HG03064 (cell line): ENCODE data around the gene RASGRF1.
"Not testable (repeated sequence)": the region's sequence is repeated elsewhere in the genome, so short reads cannot be mapped to it uniquely, and the experiment has no call there.

ENCODE experiments used
- ATAC-seq: cut with Tn5 transposase; IDR thresholded peaks from one replicate; pipeline ENCODE4 v1.9.1; 2021; ENCODE audit warnings: low read depth; ENCODE audit not compliant: unreplicated experiment

Gene RASGRF1

GRCh38 chr15:79017953-79018352 lies 72.6 kb downstream of the RASGRF1 start:
- ATAC-seq, result no peak

- no peak for ATAC-seq
Measured at GRCh38 chr15:79016527-79017170, 73.9 kb downstream of the RASGRF1 start.

GRCh38 chr15:79015416-79015815 lies 75.2 kb downstream of the RASGRF1 start:
- no peak for ATAC-seq

GRCh38 chr15:79010278-79010677 lies 80.3 kb downstream of the RASGRF1 start:
- ATAC-seq, result no peak

- ATAC-seq, result no peak
Measured at GRCh38 chr15:79009379-79009778, 81.2 kb downstream of the RASGRF1 start.

- ATAC-seq, result no peak
Measured at GRCh38 chr15:79008659-79009058, 81.9 kb downstream of the RASGRF1 start.

- ATAC-seq, result no peak
Measured at GRCh38 chr15:79007066-79007465, 83.5 kb downstream of the RASGRF1 start.

GRCh38 chr15:79006071-79006470 lies 84.5 kb downstream of the RASGRF1 start:
- ATAC-seq, result no peak

- ATAC-seq, result peak; percentile 81
Measured at GRCh38 chr15:79004336-79004735, 86.2 kb downstream of the RASGRF1 start.

GRCh38 chr15:79003896-79004295 lies 86.7 kb downstream of the RASGRF1 start:
- no peak for ATAC-seq

- ATAC-seq, result no peak
Measured at GRCh38 chr15:79003301-79003700, 87.3 kb downstream of the RASGRF1 start.

- no peak for ATAC-seq
Measured at GRCh38 chr15:79002581-79002980, 88.0 kb downstream of the RASGRF1 start.

- no peak for ATAC-seq
Measured at GRCh38 chr15:78999636-79000035, 90.9 kb downstream of the RASGRF1 start.

- no peak for ATAC-seq
Measured at GRCh38 chr15:78998526-78998925, 92.1 kb downstream of the RASGRF1 start.

- no peak for ATAC-seq
Measured at GRCh38 chr15:78997981-78998499, 92.5 kb downstream of the RASGRF1 start.

- ATAC-seq, result no peak
Measured at GRCh38 chr15:78996894-78997275, 93.7 kb downstream of the RASGRF1 start.

GRCh38 chr15:78995921-78996893 lies 94.4 kb downstream of the RASGRF1 start:
- no peak for ATAC-seq

- ATAC-seq, result not testable (repeated sequence)
Measured at GRCh38 chr15:78995161-78995560, 95.4 kb downstream of the RASGRF1 start.

GRCh38 chr15:78993931-78994530 lies 96.5 kb downstream of the RASGRF1 start:
- ATAC-seq, result no peak

- ATAC-seq, result no peak
Measured at GRCh38 chr15:78993257-78993930, 97.2 kb downstream of the RASGRF1 start.
